Measurements from ENCODE around the gene NSD2. TPM values are rescaled to one million over a fixed set of nuclear protein-coding genes. Genes with fewer than 3 reads are reported as not detected.

Gene NSD2
- total RNA-seq, 1 experiment from 2014 or later = 122 TPM

DNA sequence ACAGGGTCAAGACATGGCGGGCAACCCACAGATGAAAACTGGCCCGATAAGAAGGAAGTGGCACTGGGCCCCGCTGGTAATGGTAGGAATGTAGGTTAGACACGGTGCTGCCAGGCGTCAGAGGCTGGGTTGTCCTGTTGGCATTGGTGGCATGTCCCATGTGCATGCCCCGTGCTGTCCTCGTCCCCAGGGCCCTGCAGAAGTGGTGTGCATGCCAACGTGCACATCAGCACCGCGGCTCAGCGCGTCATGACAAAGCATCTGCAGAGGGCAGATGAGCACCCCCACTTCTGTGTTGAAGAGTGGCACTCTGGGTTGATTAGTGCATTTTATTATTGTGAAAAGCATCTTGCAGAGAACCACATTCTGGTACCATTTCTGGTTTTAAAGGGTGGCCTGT is 102.0 kb downstream of the NSD2 start:
- no peak overlapping the region for H3K4me3 ChIP-seq (ENCODE audit: low read depth, low read length)
- no peaks in the 10 kb centered on the region for H3K4me1 Mint-ChIP-seq (ENCODE audit: low read depth, unreplicated experiment)
- peaks cover 86% of the 10 kb centered on the region for H3K36me3 Mint-ChIP-seq (ENCODE audit: insufficient read depth, unreplicated experiment)
- H3K27me3 ChIP-seq (replicated peaks; ENCODE audit: control insufficient read depth, insufficient read depth, low read length) = no peaks in the 10 kb centered on the region
- no peaks in the 10 kb centered on the region for H3K4me1 ChIP-seq
- H3K36me3 ChIP-seq (ENCODE audit: control insufficient read depth, insufficient read depth, low read length) = peaks cover 4% of the 10 kb centered on the region
- no peak overlapping the region for H3K27ac Mint-ChIP-seq (ENCODE audit: unreplicated experiment)
- H3K27me3 Mint-ChIP-seq (ENCODE audit: insufficient read depth, unreplicated experiment) = no peaks in the 10 kb centered on the region
- TF ChIP-seq, protein P1, sequence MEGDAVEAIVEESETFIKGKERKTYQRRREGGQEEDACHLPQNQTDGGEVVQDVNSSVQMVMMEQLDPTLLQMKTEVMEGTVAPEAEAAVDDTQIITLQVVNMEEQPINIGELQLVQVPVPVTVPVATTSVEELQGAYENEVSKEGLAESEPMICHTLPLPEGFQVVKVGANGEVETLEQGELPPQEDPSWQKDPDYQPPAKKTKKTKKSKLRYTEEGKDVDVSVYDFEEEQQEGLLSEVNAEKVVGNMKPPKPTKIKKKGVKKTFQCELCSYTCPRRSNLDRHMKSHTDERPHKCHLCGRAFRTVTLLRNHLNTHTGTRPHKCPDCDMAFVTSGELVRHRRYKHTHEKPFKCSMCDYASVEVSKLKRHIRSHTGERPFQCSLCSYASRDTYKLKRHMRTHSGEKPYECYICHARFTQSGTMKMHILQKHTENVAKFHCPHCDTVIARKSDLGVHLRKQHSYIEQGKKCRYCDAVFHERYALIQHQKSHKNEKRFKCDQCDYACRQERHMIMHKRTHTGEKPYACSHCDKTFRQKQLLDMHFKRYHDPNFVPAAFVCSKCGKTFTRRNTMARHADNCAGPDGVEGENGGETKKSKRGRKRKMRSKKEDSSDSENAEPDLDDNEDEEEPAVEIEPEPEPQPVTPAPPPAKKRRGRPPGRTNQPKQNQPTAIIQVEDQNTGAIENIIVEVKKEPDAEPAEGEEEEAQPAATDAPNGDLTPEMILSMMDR (IDR thresholded peaks at IDR 0.05; ENCODE audit: insufficient read depth in 1 of 2, low read depth in 1 of 2, low read length in 1 of 2, severe bottlenecking in 1 of 2, unreplicated experiment in 1 of 2) = no peak
- no peak overlapping the region for H3K4me3 Mint-ChIP-seq (ENCODE audit: unreplicated experiment)
- H3K9me3 ChIP-seq = no peaks in the 10 kb centered on the region
- H3K9me3 Mint-ChIP-seq (ENCODE audit: unreplicated experiment) = no peaks in the 10 kb centered on the region
- BruUV-seq (replicated peaks) = no TSS peak
- CTCF ChIA-PET = no interaction called here
- POLR2A ChIA-PET = no interaction called here
- intact Hi-C loops (cut with micrococcal nuclease; ENCODE audit: unreplicated experiment) = no loop called here
- DNase-seq = no peak

DNA sequence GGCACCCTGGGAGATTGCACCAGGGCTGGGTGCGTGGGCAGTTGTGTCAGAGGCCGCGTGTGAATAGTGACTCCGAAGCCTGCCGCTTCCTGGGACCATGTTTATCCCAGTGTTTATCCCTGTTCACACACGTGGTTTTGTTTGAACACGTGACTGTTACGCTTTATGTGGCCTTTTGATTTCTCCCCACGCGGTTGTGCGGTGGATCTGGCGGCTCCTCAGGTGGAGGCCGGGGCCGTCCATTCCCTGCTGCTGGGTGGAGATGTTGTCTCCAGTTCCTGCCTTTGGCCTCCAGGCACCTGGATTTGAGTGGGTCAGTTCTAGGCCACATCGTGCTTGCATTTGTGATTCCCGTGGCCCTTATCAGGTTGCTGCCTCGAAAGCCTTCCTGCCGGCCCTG is 102.5 kb downstream of the NSD2 start:
- Mint-ChIP-seq H3K4me3 (ENCODE audit: unreplicated experiment) (no peak overlapping the region), H3K36me3 (ENCODE audit: insufficient read depth, unreplicated experiment) (peaks cover 87% of the 10 kb centered on the region), H3K27ac (ENCODE audit: unreplicated experiment) (no peak overlapping the region), H3K4me1 (ENCODE audit: low read depth, unreplicated experiment) (no peaks in the 10 kb centered on the region), H3K9me3 (ENCODE audit: unreplicated experiment) (no peaks in the 10 kb centered on the region), H3K27me3 (ENCODE audit: insufficient read depth, unreplicated experiment) (no peaks in the 10 kb centered on the region)
- Histone ChIP-seq H3K4me3 (ENCODE audit: low read depth, low read length) (no peak overlapping the region), H3K4me1 (no peaks in the 10 kb centered on the region), H3K9me3 (no peaks in the 10 kb centered on the region), H3K27me3 (replicated peaks; ENCODE audit: control insufficient read depth, insufficient read depth, low read length) (no peaks in the 10 kb centered on the region), H3K36me3 (ENCODE audit: control insufficient read depth, insufficient read depth, low read length) (peaks cover 4% of the 10 kb centered on the region)
- TF ChIP-seq, protein P1 (IDR thresholded peaks at IDR 0.05; ENCODE audit: insufficient read depth in 1 of 2, low read depth in 1 of 2, low read length in 1 of 2, severe bottlenecking in 1 of 2, unreplicated experiment in 1 of 2) = no peak
- BruUV-seq (replicated peaks) = no TSS peak
- intact Hi-C loops (cut with micrococcal nuclease; ENCODE audit: unreplicated experiment) = no loop called here
- CTCF ChIA-PET = no interaction called here
- DNase-seq = no peak
- POLR2A ChIA-PET = no interaction called here

GRCh38 chr4:1974840-1975239 is 103.6 kb downstream of the NSD2 start:
- no peak for DNase-seq
- Histone ChIP-seq H3K4me3 (ENCODE audit: low read depth, low read length) (no peak overlapping the region), H3K36me3 (ENCODE audit: control insufficient read depth, insufficient read depth, low read length) (peaks cover 3% of the 10 kb centered on the region), H3K9me3 (no peaks in the 10 kb centered on the region), H3K27me3 (replicated peaks; ENCODE audit: control insufficient read depth, insufficient read depth, low read length) (no peaks in the 10 kb centered on the region), H3K4me1 (no peaks in the 10 kb centered on the region)
- no peak overlapping the region for H3K4me3 Mint-ChIP-seq (ENCODE audit: unreplicated experiment)
- intact Hi-C loops (cut with micrococcal nuclease; ENCODE audit: unreplicated experiment) = no loop called here
- no peak overlapping the region for H3K27ac Mint-ChIP-seq (ENCODE audit: unreplicated experiment)
- no TSS peak for BruUV-seq (replicated peaks)
- no peaks in the 10 kb centered on the region for H3K9me3 Mint-ChIP-seq (ENCODE audit: unreplicated experiment)
- ChIA-PET CTCF (no interaction called here), POLR2A (no interaction called here)
- TF ChIP-seq, protein P1 (IDR thresholded peaks at IDR 0.05; ENCODE audit: insufficient read depth in 1 of 2, low read depth in 1 of 2, low read length in 1 of 2, severe bottlenecking in 1 of 2, unreplicated experiment in 1 of 2) = no peak
- no peaks in the 10 kb centered on the region for H3K27me3 Mint-ChIP-seq (ENCODE audit: insufficient read depth, unreplicated experiment)
- H3K4me1 Mint-ChIP-seq (ENCODE audit: low read depth, unreplicated experiment) = no peaks in the 10 kb centered on the region
- H3K36me3 Mint-ChIP-seq (ENCODE audit: insufficient read depth, unreplicated experiment) = peaks cover 94% of the 10 kb centered on the region
